HG03103 (cell line): Measurements from ENCODE around the gene PTPRM.
"Not testable (repeated sequence)": the region's sequence is repeated elsewhere in the genome, so short reads cannot be mapped to it uniquely, and the experiment has no call there.

Experiments used
- ATAC-seq: cut with Tn5 transposase; IDR thresholded peaks from one replicate; pipeline ENCODE4 v1.9.1; 2021; ENCODE audit warnings: low read depth; ENCODE audit not compliant: unreplicated experiment

The PTPRM gene

DNA sequence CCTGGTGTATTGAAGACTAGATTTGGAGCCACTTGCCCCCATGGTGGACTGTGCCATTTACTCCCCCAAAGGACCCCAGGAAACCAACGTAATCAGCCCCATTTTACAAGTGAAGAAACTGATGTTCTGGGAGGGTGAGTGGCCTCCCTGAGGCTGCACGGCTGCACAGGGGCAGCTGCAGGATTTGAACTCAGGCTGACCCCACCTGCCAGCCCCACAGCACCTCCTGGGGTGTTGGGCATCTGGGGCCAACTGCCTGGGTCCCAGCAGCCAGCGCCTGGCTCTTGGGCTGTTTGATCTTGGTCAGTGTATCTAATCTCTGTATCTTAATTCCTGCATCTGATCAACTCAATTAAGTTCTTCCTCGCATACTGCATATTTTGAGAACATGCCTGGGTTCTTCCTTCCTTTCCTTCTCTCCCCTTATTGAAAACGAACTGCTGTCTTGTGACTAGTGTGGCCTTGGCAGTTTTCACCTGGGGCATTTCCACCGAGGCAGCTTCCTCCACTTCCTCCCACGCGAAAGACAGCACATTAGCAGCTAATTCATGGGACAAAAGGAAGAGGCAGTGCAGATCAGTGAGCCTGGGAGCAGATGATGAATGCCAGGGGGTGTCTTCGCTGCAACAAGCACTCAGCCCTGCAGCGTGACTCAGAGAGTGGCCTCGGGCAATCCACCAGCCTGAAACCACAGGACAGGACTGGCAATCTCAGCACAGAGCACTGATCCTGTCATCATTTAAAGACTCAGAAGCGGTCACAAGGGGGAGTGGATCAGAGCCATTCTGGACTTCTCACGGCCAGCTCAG is 858.0 kb downstream of the PTPRM start:
- ATAC-seq = no peak

DNA sequence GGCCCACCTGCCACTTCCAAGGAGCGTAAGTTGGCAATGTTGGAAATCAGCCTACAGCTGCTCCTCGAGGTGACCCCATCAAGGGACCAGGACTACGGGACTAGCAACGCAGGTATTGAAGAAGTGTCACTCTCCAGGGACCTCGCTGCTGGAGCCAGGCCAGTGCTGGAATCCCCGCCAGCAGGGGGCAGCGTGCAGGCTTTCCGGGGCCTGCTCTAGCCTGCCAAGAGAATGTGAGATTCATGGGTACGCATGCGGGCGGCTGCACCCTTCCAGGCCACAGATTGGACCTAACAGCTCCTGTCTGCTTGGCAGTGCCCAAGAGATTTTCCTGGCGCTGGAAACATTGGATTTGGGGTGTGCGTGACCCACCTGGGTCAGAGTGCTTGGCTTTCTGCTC is 859.3 kb downstream of the PTPRM start:
- no peak for ATAC-seq

DNA sequence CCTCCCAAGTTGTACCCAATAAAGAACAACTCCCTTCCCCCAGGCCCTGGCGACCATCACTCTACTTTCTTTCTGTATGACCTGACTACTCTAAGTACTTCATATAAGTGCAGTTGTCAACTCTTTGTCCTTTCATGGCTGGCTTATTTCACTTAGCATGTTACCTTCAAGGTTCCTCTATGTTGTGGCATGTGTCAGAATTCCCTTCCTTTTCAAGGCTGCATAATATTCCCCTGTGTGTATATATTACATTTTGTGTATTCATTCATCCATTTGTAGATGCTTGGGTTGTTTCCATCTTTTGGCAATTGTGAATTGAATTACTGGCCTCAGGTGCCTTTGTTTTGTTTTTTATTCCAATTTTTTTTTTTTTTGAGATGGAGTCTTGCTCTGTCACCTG is 860.2 kb downstream of the PTPRM start:
- no peak for ATAC-seq

DNA sequence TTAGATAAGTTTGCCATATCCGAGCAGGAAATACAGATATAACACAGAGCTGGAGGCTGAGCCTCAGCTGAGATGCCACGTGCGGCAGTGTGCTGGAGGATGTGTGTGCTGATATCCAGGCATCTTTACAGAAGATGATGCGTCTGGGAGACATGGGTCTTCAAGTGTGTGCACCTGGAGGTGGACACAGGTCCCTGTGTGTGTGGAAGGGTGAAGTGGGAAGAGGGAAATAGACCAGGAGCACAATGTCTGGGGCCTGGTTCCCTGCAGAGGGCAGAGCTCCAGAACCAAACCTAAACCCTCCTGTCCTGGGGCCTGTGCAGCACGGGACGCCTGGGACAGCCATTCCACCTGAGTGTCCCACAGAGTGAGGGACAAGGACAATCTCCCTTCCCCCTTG is 861.8 kb downstream of the PTPRM start:
- no peak for ATAC-seq

DNA sequence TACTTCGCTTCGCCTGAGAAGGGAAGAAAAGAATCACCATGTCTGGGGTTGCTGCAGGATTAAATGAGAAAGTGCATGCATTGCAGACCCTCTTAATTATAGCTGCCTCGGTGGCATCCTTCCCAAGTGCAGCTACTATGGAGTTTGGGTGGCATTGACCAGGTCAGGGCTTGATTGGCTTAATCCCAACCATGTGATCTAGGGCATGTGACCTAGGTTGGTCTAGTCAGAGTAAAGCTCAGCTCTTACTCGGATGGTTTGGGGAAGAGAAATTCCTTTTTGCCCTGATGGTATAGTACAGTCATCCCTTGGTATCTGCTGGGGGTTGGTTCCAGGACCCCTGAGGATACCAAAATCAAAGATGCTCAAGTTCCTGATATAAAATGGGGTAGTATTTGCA is 863.9 kb downstream of the PTPRM start:
- no peak for ATAC-seq

DNA sequence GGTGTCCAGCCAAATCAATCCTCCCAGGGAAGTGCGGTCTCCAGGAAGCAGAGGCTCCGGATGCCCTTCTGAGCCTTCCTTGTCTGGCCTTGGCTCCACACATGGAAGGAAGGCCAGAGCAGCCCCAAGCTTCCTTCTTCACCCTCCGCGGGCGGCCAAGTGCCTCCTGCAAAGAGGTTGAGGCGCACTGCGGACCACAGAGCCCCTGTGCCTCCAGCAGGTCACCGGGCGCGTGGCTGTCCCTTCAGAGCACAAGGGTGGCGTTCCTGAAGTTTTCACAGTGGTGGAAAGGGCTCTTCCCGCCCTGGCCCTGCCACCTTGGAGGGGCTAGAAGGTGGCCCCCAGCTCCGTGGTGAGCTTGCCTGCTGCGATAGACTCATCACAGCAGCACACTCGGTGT is 866.2 kb downstream of the PTPRM start:
- no peak for ATAC-seq

DNA sequence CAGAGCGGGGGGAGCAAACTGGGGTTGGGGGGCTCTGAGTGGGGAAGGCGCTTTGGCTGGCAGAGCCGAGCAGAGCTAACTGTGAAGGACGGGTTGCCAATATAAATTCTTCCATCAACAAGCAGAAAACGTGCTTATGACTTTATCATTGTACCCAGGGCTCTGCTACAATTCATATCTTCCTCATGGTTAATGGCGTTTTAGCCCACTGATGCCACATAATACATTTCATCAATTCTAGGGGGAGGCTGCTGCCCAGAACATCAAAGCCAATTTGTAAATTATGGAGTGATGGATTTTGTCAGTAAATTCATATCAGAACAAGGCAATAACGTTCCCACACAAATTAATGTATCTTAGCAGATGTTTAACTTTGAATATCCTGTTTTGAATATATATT is 866.7 kb downstream of the PTPRM start:
- ATAC-seq = no peak

DNA sequence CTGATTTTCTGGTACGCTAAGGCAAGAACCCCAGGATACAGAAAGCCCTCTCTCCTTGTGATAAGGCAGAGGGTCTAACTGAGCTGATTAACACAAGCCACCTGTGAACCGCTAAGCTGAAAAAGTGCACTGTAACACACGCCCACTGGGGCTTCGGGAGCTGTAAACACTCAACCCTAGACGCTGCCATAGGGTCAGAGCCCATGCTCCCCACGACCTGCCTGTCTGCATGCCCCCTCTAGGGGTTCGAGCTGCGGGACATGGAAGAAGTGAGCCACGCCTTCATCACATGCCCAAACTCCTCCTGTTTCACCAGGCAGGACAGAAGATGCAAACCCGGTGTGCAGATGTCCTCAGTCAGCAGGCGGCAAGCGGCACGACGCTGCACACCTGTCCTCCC is 868.3 kb downstream of the PTPRM start:
- no peak for ATAC-seq

DNA sequence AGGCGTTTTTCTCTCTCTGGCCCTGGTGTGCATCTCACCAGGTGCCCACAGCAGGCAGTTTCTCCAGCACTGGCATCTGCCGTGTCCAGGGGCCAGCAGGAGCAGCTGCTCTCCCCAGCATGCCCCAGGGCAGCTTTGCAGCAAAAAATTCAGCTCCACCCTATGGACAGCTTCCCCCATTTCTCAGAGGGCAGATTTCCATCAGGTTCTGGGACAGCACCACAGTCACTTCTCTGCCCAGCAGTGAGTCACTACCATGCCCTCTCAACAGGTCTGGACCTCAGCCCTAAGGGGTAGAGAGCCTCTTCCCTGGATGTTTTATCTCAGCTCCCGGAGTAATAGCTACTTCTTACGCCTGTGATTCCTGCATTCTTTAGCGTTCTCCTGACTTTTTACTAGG is 871.9 kb downstream of the PTPRM start:
- no peak for ATAC-seq

DNA sequence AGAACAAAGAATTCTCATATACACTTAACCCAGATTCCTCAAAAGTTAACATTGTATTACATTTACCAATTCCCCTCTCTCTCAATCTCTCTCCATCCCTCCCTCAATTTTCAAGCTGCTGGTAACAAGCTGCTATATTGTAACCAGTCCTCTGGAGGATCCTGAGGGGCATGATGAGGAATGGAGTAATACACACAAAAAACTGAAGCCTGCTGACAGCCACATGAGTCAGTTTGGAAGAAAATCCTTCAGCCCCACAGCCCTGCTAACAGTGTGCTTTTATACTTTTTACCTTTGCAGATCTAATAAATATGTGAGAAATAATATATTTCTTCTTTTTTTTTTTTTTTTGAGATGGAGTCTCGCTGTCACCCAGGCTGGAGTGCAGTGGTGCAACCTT is 876.4 kb downstream of the PTPRM start:
- no peak for ATAC-seq

DNA sequence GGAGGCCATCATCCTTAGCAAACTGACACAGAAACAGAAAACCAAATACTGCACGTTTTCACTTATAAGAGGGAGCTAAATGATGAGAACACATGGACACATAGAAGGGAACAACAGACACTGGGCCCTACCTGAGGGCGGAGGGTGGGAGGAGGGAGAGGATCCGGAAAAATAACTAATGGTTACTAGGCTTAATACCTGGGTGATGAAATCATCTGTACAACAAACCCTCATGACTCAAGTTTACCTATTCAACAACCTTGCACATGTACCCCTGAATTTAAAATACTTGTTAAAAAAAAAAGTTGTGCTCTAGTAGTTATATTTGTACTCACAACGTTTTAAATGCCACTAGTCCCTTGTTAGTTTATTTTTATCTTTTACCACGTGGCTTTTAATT is 879.8 kb downstream of the PTPRM start:
- not testable (repeated sequence) for ATAC-seq

DNA sequence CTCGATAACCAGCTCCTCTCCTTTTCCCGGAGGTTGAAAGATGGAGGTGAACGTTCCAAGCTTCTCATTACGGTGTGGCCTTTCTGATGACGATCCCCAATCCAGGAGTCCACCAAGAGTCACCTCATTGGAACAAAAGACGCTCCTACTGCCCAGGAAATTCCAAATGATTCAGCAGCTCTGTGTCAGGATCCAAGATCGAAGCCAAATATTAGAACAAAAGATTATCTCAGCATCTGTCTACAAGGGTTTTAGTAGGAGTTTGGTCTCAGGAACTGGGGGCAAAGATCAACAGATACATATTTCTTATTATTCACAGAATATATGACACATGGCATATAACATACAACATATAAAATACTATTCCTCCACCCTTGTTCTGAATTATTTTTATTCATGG is 881.0 kb downstream of the PTPRM start:
- no peak for ATAC-seq

DNA sequence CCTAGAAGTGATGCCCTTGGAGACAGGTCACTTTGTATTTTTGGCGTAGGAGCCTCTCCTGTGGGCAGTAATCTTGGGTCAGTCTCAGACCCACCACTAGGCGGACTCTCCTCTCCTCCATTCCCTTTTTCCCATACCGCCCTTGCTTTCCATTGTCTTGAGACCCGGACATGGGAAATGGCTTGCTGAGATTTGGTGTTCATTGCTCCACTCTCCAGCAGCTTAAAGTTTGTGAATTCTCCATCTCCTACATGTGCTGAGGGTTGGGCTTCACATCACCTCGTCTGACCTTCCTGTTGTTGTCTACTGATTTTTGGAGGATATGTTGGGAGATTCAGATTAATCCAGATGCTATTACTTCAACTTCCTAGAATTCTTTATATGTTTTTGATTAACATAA is 882.9 kb downstream of the PTPRM start:
- no peak for ATAC-seq

DNA sequence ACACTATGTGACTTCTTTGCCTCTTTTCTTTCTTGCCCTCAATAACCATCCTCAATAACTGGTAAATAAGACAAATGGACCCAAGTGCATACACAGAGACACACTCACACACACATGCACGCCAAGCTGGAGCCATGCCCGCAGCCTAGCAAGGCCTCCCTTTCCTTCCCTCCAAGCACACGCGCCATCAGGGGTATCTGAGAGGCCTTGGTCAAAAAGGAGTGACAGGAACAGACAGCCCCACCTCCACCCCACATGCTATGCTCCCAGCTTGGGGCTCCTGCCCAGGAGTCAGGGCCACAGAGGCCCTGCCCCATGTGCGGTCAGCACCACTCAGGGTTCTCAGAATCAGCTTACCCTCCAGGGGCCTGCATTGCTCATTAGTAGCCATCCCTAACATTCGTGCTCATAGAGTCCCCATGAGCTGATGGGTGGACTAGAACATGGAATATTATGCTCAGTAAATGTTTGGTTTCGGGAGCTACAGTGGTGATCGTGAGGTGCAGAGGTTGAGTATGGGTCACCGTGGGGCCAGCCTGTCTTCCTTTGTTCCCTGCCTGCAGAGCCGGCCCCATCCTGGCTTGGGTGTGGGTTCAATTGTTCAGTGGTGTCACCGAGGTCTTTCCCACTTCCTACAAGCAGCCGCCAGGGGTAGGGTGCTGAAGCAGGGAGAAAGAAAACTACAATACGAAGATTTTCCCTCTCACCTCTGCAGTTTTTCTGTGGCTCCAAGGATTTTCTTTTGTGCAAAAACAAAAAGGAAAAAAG is 884.0 kb downstream of the PTPRM start:
- no peak for ATAC-seq

DNA sequence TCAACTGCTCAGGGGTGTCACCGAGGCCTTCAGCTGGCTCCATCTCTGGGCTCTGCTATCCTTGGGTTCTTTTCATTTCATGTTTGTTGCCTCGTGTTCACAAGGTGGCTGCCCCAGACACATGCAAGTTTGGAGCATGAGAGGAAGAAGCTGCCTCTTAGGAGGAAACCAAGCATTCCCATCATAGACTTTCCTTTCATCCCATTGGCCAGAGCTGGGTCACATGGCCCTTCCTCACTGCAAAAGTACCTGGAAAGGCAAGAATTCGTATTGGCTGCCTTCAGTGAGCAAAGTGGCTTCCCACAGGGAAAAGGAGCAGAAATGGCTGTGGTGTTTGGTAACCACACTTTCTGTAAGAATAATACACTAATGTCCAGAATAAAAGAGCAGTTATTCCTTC is 886.4 kb downstream of the PTPRM start:
- no peak for ATAC-seq

DNA sequence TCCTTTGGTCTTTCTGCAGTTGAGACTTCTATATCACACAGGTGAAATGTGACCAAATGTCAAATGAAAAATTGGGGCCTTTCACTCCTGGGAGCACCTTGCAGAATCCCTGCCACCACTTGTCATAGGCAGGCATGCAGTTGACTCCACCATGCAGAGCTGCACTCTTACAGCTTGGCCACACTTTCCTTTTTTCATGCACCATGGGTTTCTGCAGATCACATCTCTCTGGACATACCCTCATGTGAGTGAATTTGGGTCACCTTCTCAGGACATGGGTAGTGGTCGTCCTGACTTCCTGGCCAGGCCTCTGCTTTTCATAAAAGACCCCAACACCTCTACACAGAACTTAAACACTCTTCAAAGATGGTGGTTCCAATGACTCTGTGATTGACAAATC is 887.0 kb downstream of the PTPRM start:
- ATAC-seq = no peak

DNA sequence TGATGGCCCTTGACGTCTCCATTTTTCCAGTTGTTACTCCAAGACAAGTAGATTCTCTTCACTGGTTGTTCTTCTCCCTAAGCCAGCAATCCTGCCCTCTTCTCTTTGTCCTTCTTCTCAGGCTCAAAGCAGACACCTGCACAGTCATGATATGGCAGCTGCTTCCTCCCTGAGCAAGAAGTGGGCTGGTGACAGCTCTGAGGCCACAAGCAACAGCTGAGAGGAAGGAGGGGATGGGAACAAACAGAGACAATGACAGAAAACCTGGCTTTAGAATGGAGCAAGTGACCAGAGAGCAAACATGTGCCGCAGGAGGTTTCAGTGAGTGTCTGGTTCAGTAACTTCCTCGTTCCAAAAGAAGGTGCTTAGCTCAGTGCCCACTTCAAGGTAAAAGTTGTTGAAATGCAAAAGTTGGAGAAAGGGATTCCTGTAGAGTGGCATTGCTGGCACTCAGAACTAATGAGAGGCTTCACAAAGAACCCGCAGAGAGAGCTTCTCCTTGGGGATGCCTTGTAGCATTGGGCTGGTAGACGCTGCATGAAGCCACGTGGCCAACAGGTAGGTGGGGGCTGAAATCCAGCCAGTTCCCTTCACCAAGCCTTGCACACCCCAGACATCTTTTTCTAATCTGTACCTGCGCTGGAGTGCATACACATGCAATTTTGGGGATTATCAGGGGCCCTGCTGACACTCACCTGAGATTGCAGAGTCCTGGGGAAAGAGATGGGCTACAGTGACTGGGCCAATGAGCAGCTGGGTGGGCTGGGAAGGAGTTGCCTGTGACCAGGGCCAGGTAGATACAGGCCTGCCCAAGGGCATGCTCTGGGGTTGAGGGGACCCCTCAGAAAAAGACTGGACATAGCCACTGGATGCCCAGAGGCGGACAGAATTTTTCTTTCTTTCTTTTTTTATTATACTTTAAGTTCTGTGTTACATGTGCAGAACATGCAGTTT is 888.8 kb downstream of the PTPRM start:
- no peak for ATAC-seq
